Activated T-helper 2 cell treated with anti-CD3 and anti-CD28 coated beads, Interferon-gamma antibody, Interleukin-2, Interleukin-4, amounts not matched to agents 10 μg/mL and 5 μg/mL and 100 μg/mL, durations not matched to agents 14 hours and 24 hours and 36 hours (primary cell): ENCODE results near the gene ELK3. TPM values are rescaled to one million over a fixed set of nuclear protein-coding genes. Genes with fewer than 3 reads are reported as not detected.

ENCODE experiments used
- DNase-seq: peaks from one replicate; pipeline ENCODE4 v3.0.0; 2021; ENCODE audit warnings: low spot score
- H3K27ac Mint-ChIP-seq: one replicate; pipeline ENCODE4 v1.8.0; 2021; ENCODE audit warnings: mixed read lengths
- H3K27me3 Mint-ChIP-seq: one replicate; pipeline ENCODE4 v1.8.0; 2021; ENCODE audit warnings: low read depth, mixed read lengths
- H3K36me3 Mint-ChIP-seq: one replicate; pipeline ENCODE4 v1.8.0; 2021; ENCODE audit warnings: low read depth, mixed read lengths
- H3K4me1 Mint-ChIP-seq: one replicate; pipeline ENCODE4 v1.8.0; 2021; ENCODE audit warnings: low read depth, mixed read lengths
- H3K4me3 Mint-ChIP-seq: one replicate; pipeline ENCODE4 v1.8.0; 2021; ENCODE audit warnings: low read depth, mild to moderate bottlenecking, moderate library complexity, mixed read lengths
- H3K9me3 Mint-ChIP-seq: one replicate; pipeline ENCODE4 v1.8.0; 2021; ENCODE audit warnings: mixed read lengths
- intact Hi-C: fragments of 100-400 bp; cut with micrococcal nuclease; formaldehyde crosslinking; loops from one replicate; pipeline ENCODE4 v1.15.1; 2023
- total RNA-seq: library from RNA; stranded (reverse); gene quantifications from 2 replicates; pipeline ENCODE4 v1.2.3, GENCODE V29; 2022

ELK3 gene
- total RNA-seq, 1 donor from 2014 or later, result 39.7 TPM

DNA sequence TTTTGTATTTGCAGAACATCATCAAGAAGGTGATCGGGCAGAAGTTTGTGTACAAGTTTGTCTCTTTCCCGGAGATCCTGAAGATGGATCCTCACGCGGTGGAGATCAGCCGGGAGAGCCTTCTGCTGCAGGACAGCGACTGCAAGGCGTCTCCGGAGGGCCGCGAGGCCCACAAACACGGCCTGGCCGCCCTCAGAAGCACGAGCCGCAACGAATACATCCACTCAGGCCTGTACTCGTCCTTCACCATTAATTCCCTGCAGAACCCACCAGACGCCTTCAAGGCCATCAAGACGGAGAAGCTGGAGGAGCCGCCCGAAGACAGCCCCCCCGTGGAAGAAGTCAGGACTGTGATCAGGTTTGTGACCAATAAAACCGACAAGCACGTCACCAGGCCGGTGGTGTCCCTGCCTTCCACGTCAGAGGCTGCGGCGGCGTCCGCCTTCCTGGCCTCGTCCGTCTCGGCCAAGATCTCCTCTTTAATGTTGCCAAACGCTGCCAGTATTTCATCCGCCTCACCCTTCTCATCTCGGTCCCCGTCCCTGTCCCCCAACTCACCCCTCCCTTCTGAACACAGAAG, 52.8 kb downstream of the ELK3 start:
- no peaks in the 10 kb centered on the region for H3K9me3 Mint-ChIP-seq
- H3K27me3 Mint-ChIP-seq, result no peaks in the 10 kb centered on the region
- no peak overlapping the region for H3K4me3 Mint-ChIP-seq
- H3K36me3 Mint-ChIP-seq, result peaks cover 62% of the 10 kb centered on the region
- intact Hi-C loops, result no loop called here
- no peak for DNase-seq
- peaks cover 32% of the 10 kb centered on the region for H3K4me1 Mint-ChIP-seq
- peak overlapping the region; percentile 44 for H3K27ac Mint-ChIP-seq

DNA sequence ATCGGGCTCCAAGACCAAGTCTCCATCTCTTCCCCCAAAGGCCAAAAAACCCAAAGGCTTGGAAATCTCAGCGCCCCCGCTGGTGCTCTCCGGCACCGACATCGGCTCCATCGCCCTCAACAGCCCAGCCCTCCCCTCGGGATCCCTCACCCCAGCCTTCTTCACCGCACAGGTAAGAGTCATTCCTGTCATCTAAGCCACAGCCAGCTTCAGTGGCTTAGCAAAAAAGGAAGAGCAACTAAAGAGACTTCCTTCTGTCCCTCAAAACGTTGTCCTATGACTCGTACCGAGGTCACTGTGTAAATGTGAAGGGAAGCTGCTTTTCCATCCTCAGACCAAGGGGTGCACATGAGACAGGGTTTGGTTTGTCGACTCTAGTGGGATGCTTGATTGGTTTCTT, 53.4 kb downstream of the ELK3 start:
- H3K27me3 Mint-ChIP-seq, result no peaks in the 10 kb centered on the region
- peaks cover 28% of the 10 kb centered on the region for H3K4me1 Mint-ChIP-seq
- peaks cover 66% of the 10 kb centered on the region for H3K36me3 Mint-ChIP-seq
- no peak overlapping the region for H3K4me3 Mint-ChIP-seq
- no peaks in the 10 kb centered on the region for H3K9me3 Mint-ChIP-seq
- peak overlapping the region; percentile 44 for H3K27ac Mint-ChIP-seq
- no peak for DNase-seq
- intact Hi-C loops, result no loop called here

DNA sequence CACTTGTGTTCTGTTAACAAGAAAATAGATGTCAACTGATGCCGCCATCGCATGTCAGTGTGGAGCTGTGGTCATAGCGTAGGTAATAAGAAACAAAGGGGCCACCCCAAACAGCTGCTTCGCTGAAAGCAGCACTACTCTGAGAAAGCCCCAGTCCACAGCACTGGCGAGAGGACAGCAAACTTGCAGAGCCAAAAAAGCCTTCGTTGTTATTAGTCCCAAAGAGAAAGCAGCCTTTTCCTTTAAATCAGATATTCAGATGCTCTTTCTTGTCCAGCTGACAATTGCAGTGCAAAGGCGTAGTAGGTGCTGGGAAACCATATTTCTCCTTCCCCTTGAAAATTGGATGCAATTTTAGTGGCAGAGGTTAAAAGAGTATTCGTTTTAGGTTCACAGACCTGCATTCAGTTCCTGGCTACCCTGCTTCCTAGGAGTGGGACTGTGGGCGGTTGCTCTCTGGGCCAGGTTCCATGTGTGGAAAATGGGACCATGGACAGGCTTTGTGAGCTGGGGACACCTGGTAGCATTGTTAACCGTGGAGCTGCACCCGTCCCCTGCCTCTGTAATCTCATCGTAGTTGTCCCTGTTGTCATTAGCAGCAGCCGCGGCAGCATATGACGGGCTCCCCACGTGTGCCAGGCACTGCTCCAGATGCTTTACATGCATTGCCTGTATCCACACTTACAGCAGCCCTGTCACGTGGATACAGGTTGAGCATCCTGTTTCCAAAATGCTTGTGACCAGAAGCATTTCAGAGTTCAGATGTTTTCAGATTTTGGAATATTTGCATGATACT, 54.2 kb downstream of the ELK3 start:
- Mint-ChIP-seq H3K36me3 (peaks cover 62% of the 10 kb centered on the region), H3K27ac (no peak overlapping the region)

DNA sequence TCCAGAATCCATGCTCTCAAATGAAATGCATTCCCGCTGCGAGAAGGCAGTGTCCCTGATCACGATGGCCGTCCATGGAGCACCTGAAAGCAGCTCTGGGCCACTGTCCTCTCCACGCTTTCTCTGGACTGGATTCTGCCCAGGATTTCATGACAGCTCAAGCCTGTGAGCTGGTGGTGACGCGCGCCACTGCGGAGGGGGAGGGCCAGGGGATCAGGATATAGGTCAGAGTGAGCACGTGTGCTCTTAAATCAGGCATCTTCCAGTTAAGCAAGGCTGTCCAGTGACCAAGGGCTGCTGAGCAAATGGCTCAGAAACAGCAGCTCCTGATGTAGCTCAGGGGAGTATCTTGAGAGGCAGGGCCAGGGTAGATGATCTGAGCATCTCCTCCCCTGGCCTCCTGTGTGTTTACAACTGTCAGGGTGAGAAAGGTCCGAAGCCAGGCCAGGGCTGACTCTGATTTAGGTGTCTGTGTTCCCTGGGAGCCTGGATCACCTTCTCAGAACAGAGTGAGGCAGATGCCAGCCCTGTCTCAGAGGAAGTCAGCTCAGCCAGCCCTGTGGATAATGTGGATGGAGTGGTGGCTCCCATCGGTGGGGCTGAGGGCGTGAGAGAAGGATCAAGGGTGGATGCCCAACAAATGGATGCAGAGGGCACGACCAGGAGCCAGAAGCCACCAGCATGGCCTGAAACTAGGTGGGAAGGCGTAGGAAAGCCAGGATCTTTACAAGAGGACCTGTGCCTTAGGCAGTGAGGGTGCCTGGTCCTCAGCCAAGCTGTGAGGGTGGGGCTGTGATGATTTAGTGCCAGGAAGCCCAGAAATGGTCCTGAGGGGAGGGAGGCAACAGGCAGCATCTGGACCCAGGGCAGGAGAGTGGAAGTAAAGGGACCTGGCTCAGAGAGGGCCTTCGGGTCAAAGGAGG, 55.3 kb downstream of the ELK3 start:
- H3K36me3 Mint-ChIP-seq, result peaks cover 66% of the 10 kb centered on the region
- no peak for DNase-seq
- peaks cover 20% of the 10 kb centered on the region for H3K4me1 Mint-ChIP-seq
- intact Hi-C loops, result no loop called here
- H3K9me3 Mint-ChIP-seq, result no peaks in the 10 kb centered on the region
- H3K27ac Mint-ChIP-seq, result no peak overlapping the region
- no peaks in the 10 kb centered on the region for H3K27me3 Mint-ChIP-seq
- H3K4me3 Mint-ChIP-seq, result no peak overlapping the region

More for the DNA sequence above, 54.2 kb downstream of the ELK3 start:
- Mint-ChIP-seq H3K27me3 (no peaks in the 10 kb centered on the region), H3K9me3 (no peaks in the 10 kb centered on the region), H3K4me3 (no peak overlapping the region), H3K4me1 (peaks cover 20% of the 10 kb centered on the region)
- DNase-seq, result no peak
- intact Hi-C loops, result no loop called here

DNA sequence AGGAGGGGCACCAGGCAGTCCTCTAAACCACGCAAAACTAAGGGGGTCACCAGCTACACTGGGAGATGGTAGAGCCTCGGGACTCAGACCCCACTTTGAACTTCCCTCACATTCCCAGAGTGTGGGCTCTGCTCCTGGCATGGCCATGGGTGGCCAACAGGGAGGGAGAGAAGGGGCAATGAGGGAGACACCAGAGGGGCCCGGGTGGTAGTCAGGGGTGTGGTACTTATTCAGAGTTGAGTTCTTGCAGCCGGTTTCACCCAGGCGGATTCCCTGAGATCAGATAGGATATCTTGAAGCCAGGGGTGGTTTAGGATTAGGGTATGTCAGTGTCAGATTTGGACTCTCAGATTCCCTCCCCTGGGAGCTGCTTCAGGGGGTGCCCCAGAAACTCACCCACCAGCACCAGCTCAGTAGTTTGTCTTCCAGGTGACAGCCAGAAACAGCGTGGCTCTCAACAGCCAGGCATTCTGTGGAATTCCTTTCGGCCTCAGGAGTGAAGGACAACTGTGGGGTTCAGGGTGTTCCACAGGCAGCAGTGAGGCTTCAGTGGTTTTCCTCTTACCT, 56.0 kb downstream of the ELK3 start:
- H3K36me3 Mint-ChIP-seq, result peaks cover 66% of the 10 kb centered on the region

DNA sequence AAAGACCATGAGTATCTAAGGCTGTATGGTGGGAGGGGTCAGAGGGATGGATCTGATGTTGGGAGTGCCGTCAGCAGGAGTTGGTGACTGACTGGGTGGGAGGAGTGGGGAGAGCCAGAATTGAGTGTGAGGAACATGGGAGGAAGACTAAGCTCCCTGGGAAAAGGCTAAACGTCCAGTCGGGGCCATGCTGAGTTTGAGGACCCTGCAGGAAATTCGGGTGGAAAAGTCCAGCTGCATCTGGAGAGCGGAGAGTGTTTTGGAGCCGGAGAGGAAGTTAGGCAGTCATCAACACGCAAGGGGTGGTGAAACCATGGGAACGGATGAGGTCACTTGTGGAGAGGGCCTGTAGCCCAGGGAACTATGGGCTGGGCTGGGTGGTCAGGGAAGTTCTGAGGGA, 60.9 kb downstream of the ELK3 start:
- Mint-ChIP-seq H3K4me3 (no peak overlapping the region), H3K4me1 (peaks cover 15% of the 10 kb centered on the region), H3K9me3 (no peaks in the 10 kb centered on the region), H3K36me3 (peaks cover 37% of the 10 kb centered on the region), H3K27ac (no peak overlapping the region), H3K27me3 (no peaks in the 10 kb centered on the region)
- DNase-seq, result no peak
- intact Hi-C loops, result no loop called here

More for the DNA sequence above, 56.0 kb downstream of the ELK3 start:
- intact Hi-C loops, result no loop called here
- Mint-ChIP-seq H3K4me1 (peaks cover 20% of the 10 kb centered on the region), H3K9me3 (no peaks in the 10 kb centered on the region), H3K27me3 (no peaks in the 10 kb centered on the region), H3K4me3 (no peak overlapping the region), H3K27ac (no peak overlapping the region)
- DNase-seq, result no peak

DNA sequence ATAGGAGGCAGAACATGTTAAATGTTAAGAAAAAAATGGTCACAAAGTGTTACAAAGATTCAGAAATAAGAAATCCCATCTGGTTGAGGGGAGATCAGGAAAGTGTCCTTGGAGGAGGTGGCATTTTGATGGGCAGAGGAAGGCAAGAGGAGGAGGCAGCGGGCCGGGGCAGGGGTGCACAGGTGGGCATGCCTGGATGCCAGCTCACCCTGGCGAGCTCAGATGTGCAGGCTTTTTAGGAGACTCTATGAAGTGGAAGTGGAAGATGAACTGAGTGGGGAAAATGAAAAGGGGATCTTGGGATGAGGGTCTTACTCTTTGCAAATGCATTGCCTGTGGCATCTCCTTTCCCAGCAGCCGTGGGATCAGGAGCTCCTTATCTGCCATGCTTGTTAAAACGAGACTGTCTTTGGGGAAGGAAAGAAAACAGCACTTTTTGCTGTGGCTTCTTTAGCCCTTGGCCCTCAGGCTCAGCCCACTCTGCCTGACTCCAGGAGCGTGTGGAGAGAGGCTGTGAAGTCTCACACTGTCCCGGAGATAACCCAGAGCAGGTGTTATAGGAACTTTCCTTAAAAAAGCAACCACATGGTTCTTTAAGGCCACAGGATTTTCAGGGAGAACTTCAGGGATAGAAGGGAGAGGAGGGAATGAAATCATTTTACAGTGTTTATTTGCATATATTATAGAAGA, 62.6 kb downstream of the ELK3 start:
- Mint-ChIP-seq H3K4me1 (peaks cover 14% of the 10 kb centered on the region), H3K27ac (no peak overlapping the region), H3K9me3 (no peaks in the 10 kb centered on the region), H3K36me3 (peaks cover 39% of the 10 kb centered on the region), H3K27me3 (no peaks in the 10 kb centered on the region), H3K4me3 (no peak overlapping the region)
- no peak for DNase-seq
- intact Hi-C loops, result no loop called here

DNA sequence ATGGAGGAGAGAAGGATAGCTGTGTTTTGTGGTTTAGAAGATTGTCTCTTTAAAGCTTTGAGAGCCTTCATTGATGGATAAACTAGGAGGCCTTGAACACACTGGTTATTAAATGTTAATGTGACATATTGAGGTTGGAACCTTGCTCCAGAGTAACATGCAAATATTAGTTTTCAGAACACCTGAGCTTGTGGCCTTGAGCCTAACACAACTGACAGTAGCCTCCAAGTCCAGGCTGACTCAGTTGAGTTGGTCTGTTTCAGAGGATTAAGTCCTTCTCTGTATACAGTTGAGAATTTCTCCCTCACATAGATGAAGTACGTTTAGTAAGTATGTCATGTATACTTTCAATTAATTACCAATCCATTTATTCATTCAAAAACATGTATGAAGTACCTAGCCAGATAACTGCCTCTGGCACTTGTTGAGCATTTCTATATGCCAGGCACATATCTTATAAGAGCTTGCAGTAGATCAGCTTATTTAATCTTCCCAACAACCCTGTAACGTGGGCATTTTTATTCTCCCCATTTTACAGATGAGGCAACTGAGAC, 63.5 kb downstream of the ELK3 start:
- H3K4me1 Mint-ChIP-seq, result peaks cover 14% of the 10 kb centered on the region
- DNase-seq, result no peak
- no peaks in the 10 kb centered on the region for H3K9me3 Mint-ChIP-seq
- H3K27ac Mint-ChIP-seq, result no peak overlapping the region
- no peaks in the 10 kb centered on the region for H3K27me3 Mint-ChIP-seq
- intact Hi-C loops, result no loop called here
- H3K4me3 Mint-ChIP-seq, result no peak overlapping the region
- peaks cover 38% of the 10 kb centered on the region for H3K36me3 Mint-ChIP-seq

DNA sequence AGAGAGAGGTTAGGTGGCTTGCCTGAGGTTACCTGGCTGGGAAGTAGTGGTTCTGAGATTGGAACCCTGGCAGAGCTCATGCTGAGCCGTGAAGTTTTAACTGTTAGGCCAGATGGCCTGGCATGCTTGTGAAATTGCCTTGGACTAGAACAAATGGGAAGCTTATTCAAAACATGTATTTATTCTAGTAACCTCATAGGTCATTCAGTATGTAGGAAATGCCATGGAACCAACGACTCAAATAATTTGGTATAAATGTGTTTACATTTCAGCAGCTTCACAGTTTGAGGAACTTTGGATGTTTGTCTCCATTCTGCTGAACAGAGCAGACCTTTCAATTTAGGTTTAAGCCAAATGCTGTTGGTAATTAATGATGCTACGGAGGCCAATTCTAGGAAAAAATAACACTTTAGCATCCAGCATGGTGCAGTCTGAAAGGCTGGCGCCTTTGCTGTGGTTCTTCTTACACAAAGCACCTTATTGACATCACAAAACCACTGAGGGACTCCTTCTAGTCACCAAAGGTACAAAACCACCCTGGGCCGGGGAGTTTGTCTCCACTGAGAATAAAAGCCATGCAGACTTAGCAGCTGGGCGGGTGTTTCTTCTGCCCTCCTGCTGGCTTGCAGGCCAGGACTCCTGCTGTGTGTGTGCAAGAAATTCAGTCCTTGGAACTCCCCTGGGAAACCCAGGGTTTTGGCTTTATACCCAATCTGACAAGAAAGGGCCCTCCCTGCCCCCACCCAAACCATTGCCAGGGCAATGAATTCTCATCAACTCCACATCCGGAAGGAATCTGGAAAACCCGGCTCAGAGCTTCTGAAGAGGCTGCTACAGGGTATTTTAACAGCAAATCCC, 64.2 kb downstream of the ELK3 start:
- H3K4me1 Mint-ChIP-seq, result peaks cover 14% of the 10 kb centered on the region
- intact Hi-C loops, result no loop called here
- peaks cover 39% of the 10 kb centered on the region for H3K36me3 Mint-ChIP-seq
- no peaks in the 10 kb centered on the region for H3K27me3 Mint-ChIP-seq
- no peak for DNase-seq
- H3K27ac Mint-ChIP-seq, result no peak overlapping the region
- no peak overlapping the region for H3K4me3 Mint-ChIP-seq
- H3K9me3 Mint-ChIP-seq, result no peaks in the 10 kb centered on the region

DNA sequence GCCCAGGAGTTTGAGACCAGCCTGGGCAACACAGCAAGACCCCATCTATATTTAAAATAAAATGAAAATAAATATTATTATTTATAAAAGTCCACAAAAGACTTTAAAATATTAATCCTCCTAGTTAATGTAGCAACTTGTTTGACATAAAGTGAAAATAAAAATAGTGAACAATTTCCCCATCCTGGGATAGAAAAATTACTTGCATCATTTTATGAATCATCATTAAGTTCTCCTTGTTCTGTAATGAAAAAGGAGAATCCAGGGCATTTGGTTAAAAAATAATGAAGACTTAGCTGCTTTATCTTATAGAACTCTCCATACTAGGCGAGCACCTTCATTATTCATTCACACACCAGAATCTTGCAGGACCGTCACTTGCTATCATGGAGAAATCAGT, 66.1 kb downstream of the ELK3 start:
- no peaks in the 10 kb centered on the region for H3K9me3 Mint-ChIP-seq
- H3K27ac Mint-ChIP-seq, result no peak overlapping the region
- DNase-seq, result no peak
- peaks cover 45% of the 10 kb centered on the region for H3K36me3 Mint-ChIP-seq
- intact Hi-C loops, result no loop called here
- H3K4me1 Mint-ChIP-seq, result peaks cover 14% of the 10 kb centered on the region
- H3K27me3 Mint-ChIP-seq, result no peaks in the 10 kb centered on the region
- no peak overlapping the region for H3K4me3 Mint-ChIP-seq

DNA sequence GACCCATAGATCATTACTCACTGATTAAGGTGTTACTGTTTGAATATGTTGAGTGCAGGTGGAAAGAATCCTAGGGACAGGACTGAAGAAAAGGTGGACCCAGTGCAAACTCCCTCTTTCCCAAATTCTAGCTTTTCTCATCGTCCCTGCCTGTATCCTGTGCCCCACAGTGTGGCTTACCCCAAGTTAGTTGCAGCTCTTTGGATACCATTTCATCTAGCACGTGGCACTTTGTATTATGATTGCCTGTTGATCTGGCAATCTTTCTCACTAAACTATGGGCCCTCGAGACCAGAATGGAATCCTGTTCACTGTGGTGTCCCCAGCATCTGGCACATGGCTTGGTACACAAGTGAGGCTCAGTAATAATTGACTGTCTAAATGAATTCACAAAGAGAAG, 66.5 kb downstream of the ELK3 start:
- intact Hi-C loops, result no loop called here
- Mint-ChIP-seq H3K4me1 (peaks cover 14% of the 10 kb centered on the region), H3K27ac (peak overlapping the region; percentile 9), H3K27me3 (no peaks in the 10 kb centered on the region), H3K4me3 (no peak overlapping the region), H3K36me3 (peaks cover 47% of the 10 kb centered on the region), H3K9me3 (no peaks in the 10 kb centered on the region)
- no peak for DNase-seq
